GM12878 (cell line): ENCODE data around the gene PLXNA2.

Experiments used
- EP300 ChIP-seq, 2 experiments: fragments of 150-350 bp in 1 of 2; IDR thresholded peaks; 2 replicates each; pipeline ENCODE4 v1.6.1; 2011 to 2012; ENCODE audit warnings: low read depth in 2 of 2, low read length in 2 of 2, borderline replicate concordance in 1 of 2, improper control_type of control experiment in 1 of 2, inconsistent platforms in 1 of 2; ENCODE audit not compliant: control insufficient read depth in 1 of 2
- TF ChIP-seq, protein P1 (sequence below), 3 experiments: IDR thresholded peaks in 2 of 3; conservative IDR thresholded peaks in 1 of 3; 2 replicates each; pipeline ENCODE4 v1.5.1; 2011; ENCODE audit warnings: low read depth in 3 of 3, low read length in 3 of 3, mild to moderate bottlenecking in 3 of 3, control low read depth in 2 of 3, moderate library complexity in 2 of 3, inconsistent platforms in 1 of 3, mixed read lengths in 1 of 3; ENCODE audit not compliant: control insufficient read depth in 2 of 3, insufficient read depth in 1 of 3; ENCODE audit errors: extremely low read depth in 1 of 3

DNA sequence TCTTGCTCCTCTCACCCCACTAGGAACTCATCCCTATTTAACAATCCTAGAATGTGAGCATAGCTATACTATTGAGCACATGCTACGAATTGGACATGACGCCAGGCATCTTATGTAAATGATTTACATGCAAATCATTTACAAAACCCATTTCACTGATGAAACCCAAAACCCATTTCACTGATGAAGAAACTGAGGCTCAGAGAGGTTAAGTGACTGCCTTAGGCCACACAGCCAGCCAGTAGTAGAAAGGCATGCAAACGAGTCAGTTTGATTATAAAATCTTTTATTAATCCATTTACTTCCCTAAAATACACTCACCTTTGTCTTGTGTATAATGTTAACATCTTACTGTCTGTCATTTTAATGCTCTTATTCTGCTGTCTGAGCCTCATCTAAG, 87.9 kb downstream of the PLXNA2 start:
- TF ChIP-seq, protein P1, sequence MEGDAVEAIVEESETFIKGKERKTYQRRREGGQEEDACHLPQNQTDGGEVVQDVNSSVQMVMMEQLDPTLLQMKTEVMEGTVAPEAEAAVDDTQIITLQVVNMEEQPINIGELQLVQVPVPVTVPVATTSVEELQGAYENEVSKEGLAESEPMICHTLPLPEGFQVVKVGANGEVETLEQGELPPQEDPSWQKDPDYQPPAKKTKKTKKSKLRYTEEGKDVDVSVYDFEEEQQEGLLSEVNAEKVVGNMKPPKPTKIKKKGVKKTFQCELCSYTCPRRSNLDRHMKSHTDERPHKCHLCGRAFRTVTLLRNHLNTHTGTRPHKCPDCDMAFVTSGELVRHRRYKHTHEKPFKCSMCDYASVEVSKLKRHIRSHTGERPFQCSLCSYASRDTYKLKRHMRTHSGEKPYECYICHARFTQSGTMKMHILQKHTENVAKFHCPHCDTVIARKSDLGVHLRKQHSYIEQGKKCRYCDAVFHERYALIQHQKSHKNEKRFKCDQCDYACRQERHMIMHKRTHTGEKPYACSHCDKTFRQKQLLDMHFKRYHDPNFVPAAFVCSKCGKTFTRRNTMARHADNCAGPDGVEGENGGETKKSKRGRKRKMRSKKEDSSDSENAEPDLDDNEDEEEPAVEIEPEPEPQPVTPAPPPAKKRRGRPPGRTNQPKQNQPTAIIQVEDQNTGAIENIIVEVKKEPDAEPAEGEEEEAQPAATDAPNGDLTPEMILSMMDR (IDR thresholded peaks at IDR 0.05 in 2 of 3, conservative IDR thresholded peaks at IDR 0.05 in 1 of 3; ENCODE audit: control insufficient read depth in 2 of 3, extremely low read depth in 1 of 3, insufficient read depth in 1 of 3, low read depth in 3 of 3, low read length in 3 of 3): no peak
- no peak for TF ChIP-seq EP300 (IDR thresholded peaks at IDR 0.05; ENCODE audit: borderline replicate concordance in 1 of 2, control insufficient read depth in 1 of 2, low read depth in 2 of 2, low read length in 2 of 2)
